HG03039 (cell line): ENCODE measurements around the gene CRKL.

ENCODE experiments used
- ATAC-seq: cut with Tn5 transposase; IDR thresholded peaks from one replicate; pipeline ENCODE4 v1.9.1; 2021; ENCODE audit warnings: mild to moderate bottlenecking, moderate library complexity; ENCODE audit not compliant: unreplicated experiment

Gene CRKL

GRCh38 chr22:20951151-20951931 lies 34.1 kb downstream of the CRKL start:
- ATAC-seq: no peak

GRCh38 chr22:20951932-20952380 lies 34.7 kb downstream of the CRKL start:
- ATAC-seq: no peak

- ATAC-seq: no peak
Measured at GRCh38 chr22:20952544-20953341, 35.5 kb downstream of the CRKL start.

GRCh38 chr22:20953342-20953608 lies 36.1 kb downstream of the CRKL start:
- no peak for ATAC-seq

- ATAC-seq: no peak
Measured at GRCh38 chr22:20953668-20954500, 36.7 kb downstream of the CRKL start.

GRCh38 chr22:20955548-20955947 lies 38.3 kb downstream of the CRKL start:
- ATAC-seq: no peak

- ATAC-seq: no peak
Measured at GRCh38 chr22:20956258-20957101, 39.3 kb downstream of the CRKL start.

- no peak for ATAC-seq
Measured at GRCh38 chr22:20957102-20957682, 40.0 kb downstream of the CRKL start.

- ATAC-seq: no peak
Measured at GRCh38 chr22:20957683-20958431, 40.6 kb downstream of the CRKL start.

- no peak for ATAC-seq
Measured at GRCh38 chr22:20959578-20960461, 42.6 kb downstream of the CRKL start.

- ATAC-seq: no peak
Measured at GRCh38 chr22:20960609-20961008, 43.4 kb downstream of the CRKL start.

GRCh38 chr22:20962491-20962945 lies 45.3 kb downstream of the CRKL start:
- ATAC-seq: no peak

GRCh38 chr22:20963201-20964052 lies 46.2 kb downstream of the CRKL start:
- ATAC-seq: no peak

- ATAC-seq: no peak
Measured at GRCh38 chr22:20964090-20964798, 47.0 kb downstream of the CRKL start.

- no peak for ATAC-seq
Measured at GRCh38 chr22:20964799-20965103, 47.5 kb downstream of the CRKL start.

- ATAC-seq: no peak
Measured at GRCh38 chr22:20965104-20965887, 48.1 kb downstream of the CRKL start.
